GM18526 (cell line): Measurements from ENCODE around the gene NOCT.

Experiments used
- POLR2A ChIP-seq: IDR thresholded peaks from 3 replicates; pipeline ENCODE4 v1.6.1; 2011; ENCODE audit not compliant: insufficient read length; ENCODE audit errors: extremely low read depth

NOCT gene

GRCh38 chr4:139082750-139083606 is 67.4 kb downstream of the NOCT start:
- TF ChIP-seq POLR2A: peak; percentile 37

GRCh38 chr4:139083607-139083955 is 68.0 kb downstream of the NOCT start:
- TF ChIP-seq POLR2A: no peak

GRCh38 chr4:139083956-139084803 is 68.6 kb downstream of the NOCT start:
- peak; percentile 71 for TF ChIP-seq POLR2A

GRCh38 chr4:139084804-139085093 is 69.2 kb downstream of the NOCT start:
- no peak for TF ChIP-seq POLR2A

GRCh38 chr4:139085141-139085540 is 69.6 kb downstream of the NOCT start:
- TF ChIP-seq POLR2A: no peak

GRCh38 chr4:139092271-139092670 is 76.7 kb downstream of the NOCT start:
- no peak for TF ChIP-seq POLR2A
